Measurements from ENCODE around the gene NNAT. TPM values are rescaled to one million over a fixed set of nuclear protein-coding genes. Genes with fewer than 3 reads are reported as not detected.

The NNAT gene
- total RNA-seq, 1 experiment from 2014 or later, result 43.1 TPM

GRCh38 chr20:37545516-37545915, 24.5 kb downstream of the NNAT start:
- no peak overlapping the region for H2BK20ac ChIP-seq (ENCODE audit: low read depth, low read length, poor library complexity, severe bottlenecking)
- H2BK12ac ChIP-seq (ENCODE audit: insufficient read length, low read depth, low read length), result no peak overlapping the region
- H3K27ac ChIP-seq (ENCODE audit: insufficient read length, low read depth, low read length), result no peak overlapping the region
- no peaks in the 10 kb centered on the region for H3K27me3 ChIP-seq (ENCODE audit: insufficient read depth, low read length)
- H3K9me3 ChIP-seq (ENCODE audit: control insufficient read depth, low read depth, low read length), result no peaks in the 10 kb centered on the region
- Mint-ChIP-seq H3K4me1 (peaks cover 9 to 16% of the 10 kb centered on the region in 2 experiments), H3K9me3 (peaks cover 2 to 6% of the 10 kb centered on the region in 2 experiments; a peak in 4 of 5 replicates), H3K36me3 (ENCODE audit: insufficient read depth in 1 of 3, low read depth in 3 of 3) (peaks cover 1 to 7% (median 3%) of the 10 kb centered on the region in 3 experiments; a peak in 5 of 7 replicates), H3K4me3 (no peak overlapping the region), H3K27me3 (ENCODE audit: low read depth) (no peaks in the 10 kb centered on the region; the same call in 1 of the 2 replicates), H3K27ac (no peak overlapping the region)
- no peak overlapping the region for H4K91ac ChIP-seq (ENCODE audit: insufficient read length, low read depth, low read length)
- no peak overlapping the region for H2BK120ac ChIP-seq (ENCODE audit: low read depth, low read length, poor library complexity, severe bottlenecking)
- no peak for TF ChIP-seq CTCF (conservative IDR thresholded peaks at IDR 0.05)
- no peak overlapping the region for H3K23ac ChIP-seq (ENCODE audit: insufficient read length, low read depth, low read length)
- H2AK5ac ChIP-seq (ENCODE audit: insufficient read length, low read length), result no peak overlapping the region
- no peak for DNase-seq
- H3K56ac ChIP-seq (ENCODE audit: insufficient read length, low read depth, low read length), result no peak overlapping the region
- no peak overlapping the region for H4K8ac ChIP-seq (replicated peaks; ENCODE audit: insufficient read length, low read depth, low read length)
- H2BK5ac ChIP-seq (ENCODE audit: insufficient read length, low read length), result no peak overlapping the region
- no peaks in the 10 kb centered on the region for H3K79me1 ChIP-seq (ENCODE audit: insufficient read depth, low read depth, low read length, poor library complexity, severe bottlenecking)
- no peaks in the 10 kb centered on the region for H3K4me1 ChIP-seq (ENCODE audit: insufficient read depth, low read length)
- no CpG with 5 or more reads among the region's 1 CpG for WGBS (ENCODE audit: extremely low coverage, insufficient read length, low lambda C conversion rate)
- no peaks in the 10 kb centered on the region for H3K79me2 ChIP-seq (ENCODE audit: insufficient read depth, low read length)
- no peak overlapping the region for H3K18ac ChIP-seq (ENCODE audit: insufficient read length, low read depth, low read length)
- no peak overlapping the region for H4K5ac ChIP-seq (ENCODE audit: insufficient read length, low read depth, low read length)
- no peaks in the 10 kb centered on the region for H3K23me2 ChIP-seq (ENCODE audit: insufficient read length, low read depth, low read length, poor library complexity, severe bottlenecking)
- no peak overlapping the region for H3T11ph ChIP-seq (ENCODE audit: low read length)
- no peak overlapping the region for H3K4ac ChIP-seq (ENCODE audit: low read depth, low read length)
- no peak overlapping the region for H2BK15ac ChIP-seq (ENCODE audit: low read depth, low read length)
- no peak overlapping the region for H3K9ac ChIP-seq (ENCODE audit: extremely low read depth, insufficient read length, low read length)
- no peaks in the 10 kb centered on the region for H4K20me1 ChIP-seq (ENCODE audit: control insufficient read depth, insufficient read depth, insufficient read length)
- H3K14ac ChIP-seq (ENCODE audit: insufficient read depth, low read length), result no peak overlapping the region
- no peak overlapping the region for H2AFZ ChIP-seq (ENCODE audit: low read length)
- no peak overlapping the region for H3K4me2 ChIP-seq (ENCODE audit: insufficient read depth, insufficient read length, low read length)
